ENCODE results near the gene CERS3.

DNA sequence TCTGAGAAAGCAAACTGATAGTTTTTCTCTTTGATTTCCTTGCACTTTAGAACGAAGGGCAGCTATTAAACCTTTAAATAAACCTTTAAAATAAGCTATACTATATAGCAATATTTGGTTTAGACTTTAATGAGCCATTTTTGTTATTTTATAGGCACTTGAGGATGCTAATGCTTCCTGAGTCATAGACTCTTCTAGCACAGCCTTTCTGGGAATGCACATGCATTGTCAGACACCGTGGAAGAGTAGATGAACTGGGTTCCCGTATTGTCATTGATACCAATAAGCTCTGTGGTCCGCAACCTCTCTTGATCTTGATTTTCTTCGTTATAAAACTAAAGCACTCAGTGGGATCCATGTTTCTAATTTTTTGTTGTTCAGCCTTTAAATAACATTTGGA, 27.6 kb downstream of the CERS3 start:
- TF ChIP-seq, protein P1, sequence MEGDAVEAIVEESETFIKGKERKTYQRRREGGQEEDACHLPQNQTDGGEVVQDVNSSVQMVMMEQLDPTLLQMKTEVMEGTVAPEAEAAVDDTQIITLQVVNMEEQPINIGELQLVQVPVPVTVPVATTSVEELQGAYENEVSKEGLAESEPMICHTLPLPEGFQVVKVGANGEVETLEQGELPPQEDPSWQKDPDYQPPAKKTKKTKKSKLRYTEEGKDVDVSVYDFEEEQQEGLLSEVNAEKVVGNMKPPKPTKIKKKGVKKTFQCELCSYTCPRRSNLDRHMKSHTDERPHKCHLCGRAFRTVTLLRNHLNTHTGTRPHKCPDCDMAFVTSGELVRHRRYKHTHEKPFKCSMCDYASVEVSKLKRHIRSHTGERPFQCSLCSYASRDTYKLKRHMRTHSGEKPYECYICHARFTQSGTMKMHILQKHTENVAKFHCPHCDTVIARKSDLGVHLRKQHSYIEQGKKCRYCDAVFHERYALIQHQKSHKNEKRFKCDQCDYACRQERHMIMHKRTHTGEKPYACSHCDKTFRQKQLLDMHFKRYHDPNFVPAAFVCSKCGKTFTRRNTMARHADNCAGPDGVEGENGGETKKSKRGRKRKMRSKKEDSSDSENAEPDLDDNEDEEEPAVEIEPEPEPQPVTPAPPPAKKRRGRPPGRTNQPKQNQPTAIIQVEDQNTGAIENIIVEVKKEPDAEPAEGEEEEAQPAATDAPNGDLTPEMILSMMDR (IDR thresholded peaks at IDR 0.05; ENCODE audit: borderline replicate concordance, extremely low read depth, low read length, poor library complexity, severe bottlenecking): no peak
- no peak for TF ChIP-seq EZH2 (IDR thresholded peaks at IDR 0.05; ENCODE audit: borderline replicate concordance, low read depth, low read length, severe bottlenecking)

Data from DND-41 (cell line).